ENCODE measurements around the gene GRAP2. TPM values are rescaled to one million over a fixed set of nuclear protein-coding genes. Genes with fewer than 3 reads are reported as not detected.

GRAP2 gene
- total RNA-seq, 1 experiment from 2014 or later: 0.42 TPM

DNA sequence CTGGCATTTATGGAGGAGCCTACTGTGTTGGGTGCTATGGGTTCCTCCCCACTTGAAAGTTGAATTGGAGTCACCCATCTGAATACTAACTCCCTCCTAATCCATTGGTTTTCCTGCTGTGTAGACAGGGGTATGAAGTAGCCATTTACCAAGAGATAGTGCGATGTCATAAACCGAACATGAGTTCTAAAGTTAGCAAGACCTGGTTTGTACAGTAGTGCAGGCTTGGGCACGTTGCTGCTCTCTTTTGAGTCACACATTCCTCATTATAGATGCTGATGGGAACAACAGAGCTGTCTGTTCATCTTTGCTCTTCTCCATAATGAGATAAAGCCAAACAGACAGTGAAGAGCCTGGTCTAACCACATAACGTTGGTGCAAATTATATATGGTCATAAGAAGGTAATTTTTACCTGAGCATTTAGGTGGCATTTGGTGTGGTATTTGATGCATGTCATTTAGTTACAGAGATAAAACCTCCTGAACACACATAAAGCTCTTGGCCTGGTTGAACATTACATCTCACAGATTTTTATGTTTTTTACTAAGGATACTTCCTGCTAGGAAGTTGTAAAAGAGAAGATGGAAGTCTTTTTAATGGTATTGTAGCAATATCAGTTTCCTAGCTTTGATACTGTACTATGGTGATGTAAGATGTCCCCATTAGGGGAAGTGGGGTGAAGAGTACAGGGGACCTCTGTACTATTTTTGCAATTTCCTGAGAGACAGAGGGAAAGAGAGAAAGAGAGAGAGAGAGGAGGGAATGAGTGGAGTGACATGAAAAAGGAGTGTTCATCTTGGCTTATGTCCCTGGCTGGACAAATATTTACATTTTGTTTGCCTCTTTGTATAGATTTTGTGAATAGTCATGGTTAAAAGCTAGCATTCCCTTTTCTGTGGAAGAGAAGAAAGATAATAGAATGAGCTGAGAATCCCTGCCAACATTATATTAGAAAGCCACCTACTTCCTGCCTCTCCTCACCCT, 27.9 kb downstream of the GRAP2 start:
- ChIA-PET CTCF (interaction anchor here (1.7 kb wide), 1 partner anchor 96 kb away, joined by 4 read pairs; no protein-coding TSS in a partner anchor), RAD21 (ENCODE audit: low non-redundant PET in 1 of 2, low total read pairs in 2 of 2, uncharacterized antibody in 2 of 2, unreplicated experiment in 2 of 2) (no interaction called here), POLR2A (interaction anchor here (0.5 kb wide), 1 partner anchor 1452 kb away, joined by 3 read pairs; no protein-coding TSS in a partner anchor)
- ATAC-seq: no peak
- no peaks in the 10 kb centered on the region for H3K9me3 ChIP-seq (ENCODE audit: control insufficient read depth in 1 of 2, insufficient read depth in 1 of 2, low read depth in 1 of 2, low read length in 2 of 2)
- no peaks in the 10 kb centered on the region for H3K4me1 ChIP-seq (ENCODE audit: control insufficient read depth in 1 of 2, insufficient read depth in 2 of 2, low read length in 2 of 2)
- no peaks in the 10 kb centered on the region for H3K36me3 ChIP-seq (ENCODE audit: control insufficient read depth in 1 of 2, insufficient read depth in 2 of 2, low read length in 2 of 2)
- H3K9ac ChIP-seq (ENCODE audit: low read length): no peak overlapping the region
- no peak overlapping the region for H3K27ac ChIP-seq (ENCODE audit: low read depth, low read length)
- no peak for DNase-seq (ENCODE audit: low read depth, low spot score)
- H2AFZ ChIP-seq (ENCODE audit: low read depth, low read length, poor library complexity, severe bottlenecking): no peak overlapping the region
- no peak overlapping the region for H3K4me2 ChIP-seq (ENCODE audit: low read length)
- H3K4me3 ChIP-seq (replicated peaks in 1 of 2; ENCODE audit: low read depth in 1 of 2, low read length in 2 of 2): no peak overlapping the region
- peaks cover 75% of the 10 kb centered on the region for H3K27me3 ChIP-seq (ENCODE audit: insufficient read depth, low read length)
- no peaks in the 10 kb centered on the region for H3K79me2 ChIP-seq (ENCODE audit: insufficient read depth, low read length)
- no TSS peak for BruUV-seq (replicated peaks)
- no peaks in the 10 kb centered on the region for H3K9me2 ChIP-seq (ENCODE audit: insufficient read depth)
- intact Hi-C loops (cut with micrococcal nuclease): no loop called here
- no peaks in the 10 kb centered on the region for H4K20me1 ChIP-seq (ENCODE audit: insufficient read depth)
- TF ChIP-seq CEBPB (IDR thresholded peaks at IDR 0.05; ENCODE audit: low read depth) (no peak), ELF1 (IDR thresholded peaks at IDR 0.05; ENCODE audit: borderline replicate concordance, low read depth) (no peak), POLR2A (IDR thresholded peaks at IDR 0.05; ENCODE audit: borderline replicate concordance, extremely low read depth, insufficient read depth, insufficient read length) (no peak), SIN3A (IDR thresholded peaks at IDR 0.05; ENCODE audit: low read depth) (no peak), SP1 (IDR thresholded peaks at IDR 0.05; ENCODE audit: low read depth) (no peak), FOSL1 (IDR thresholded peaks at IDR 0.05; ENCODE audit: low read depth) (no peak), EGR1 (IDR thresholded peaks at IDR 0.05; ENCODE audit: low read depth) (no peak), YY1 (IDR thresholded peaks at IDR 0.05; ENCODE audit: extremely low read depth, insufficient replicate concordance, low read depth, low read length) (no peak)
- TF ChIP-seq, protein P1, sequence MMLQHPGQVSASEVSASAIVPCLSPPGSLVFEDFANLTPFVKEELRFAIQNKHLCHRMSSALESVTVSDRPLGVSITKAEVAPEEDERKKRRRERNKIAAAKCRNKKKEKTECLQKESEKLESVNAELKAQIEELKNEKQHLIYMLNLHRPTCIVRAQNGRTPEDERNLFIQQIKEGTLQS (IDR thresholded peaks at IDR 0.05): no peak

- no peak overlapping the region for H3K27ac ChIP-seq (ENCODE audit: low read depth, low read length)
- no peaks in the 10 kb centered on the region for H3K9me3 ChIP-seq (ENCODE audit: control insufficient read depth in 1 of 2, insufficient read depth in 1 of 2, low read depth in 1 of 2, low read length in 2 of 2)
- ATAC-seq: no peak
- DNase-seq (ENCODE audit: low read depth, low spot score): no peak
- H2AFZ ChIP-seq (ENCODE audit: low read depth, low read length, poor library complexity, severe bottlenecking): no peak overlapping the region
- intact Hi-C loops (cut with micrococcal nuclease): loop anchor here (5.0 to 10.0 kb wide), 3 partner anchors 106 to 414 kb away; partner anchors contain the start of genes ADSL and RPS19BP1
- no peak overlapping the region for H3K9ac ChIP-seq (ENCODE audit: low read length)
- H4K20me1 ChIP-seq (ENCODE audit: insufficient read depth): no peaks in the 10 kb centered on the region
- no peak overlapping the region for H3K4me2 ChIP-seq (ENCODE audit: low read length)
- BruUV-seq (replicated peaks): no TSS peak
- ChIA-PET POLR2A (no interaction called here), RAD21 (ENCODE audit: low non-redundant PET in 1 of 2, low total read pairs in 2 of 2, uncharacterized antibody in 2 of 2, unreplicated experiment in 2 of 2) (no interaction called here), CTCF (no interaction called here)
- H3K36me3 ChIP-seq (ENCODE audit: control insufficient read depth in 1 of 2, insufficient read depth in 2 of 2, low read length in 2 of 2): no peaks in the 10 kb centered on the region
- no peaks in the 10 kb centered on the region for H3K79me2 ChIP-seq (ENCODE audit: insufficient read depth, low read length)
- peaks cover 81% of the 10 kb centered on the region for H3K27me3 ChIP-seq (ENCODE audit: insufficient read depth, low read length)
- no peaks in the 10 kb centered on the region for H3K9me2 ChIP-seq (ENCODE audit: insufficient read depth)
- no peaks in the 10 kb centered on the region for H3K4me1 ChIP-seq (ENCODE audit: control insufficient read depth in 1 of 2, insufficient read depth in 2 of 2, low read length in 2 of 2)
- no peak overlapping the region for H3K4me3 ChIP-seq (replicated peaks in 1 of 2; ENCODE audit: low read depth in 1 of 2, low read length in 2 of 2)
- TF ChIP-seq ZNF274 (IDR thresholded peaks at IDR 0.05; ENCODE audit: low read depth, low read length) (no peak), CEBPB (IDR thresholded peaks at IDR 0.05; ENCODE audit: low read depth) (no peak), POLR2A (IDR thresholded peaks at IDR 0.05; ENCODE audit: borderline replicate concordance, extremely low read depth, insufficient read depth, insufficient read length) (no peak), MAX (IDR thresholded peaks at IDR 0.05) (no peak), FOSL1 (IDR thresholded peaks at IDR 0.05; ENCODE audit: low read depth) (no peak), EZH2 (IDR thresholded peaks at IDR 0.05) (no peak), YY1 (IDR thresholded peaks at IDR 0.05; ENCODE audit: extremely low read depth, insufficient replicate concordance, low read depth, low read length) (no peak), ELF1 (IDR thresholded peaks at IDR 0.05; ENCODE audit: borderline replicate concordance, low read depth) (no peak), CBX3 (IDR thresholded peaks at IDR 0.05; ENCODE audit: low read depth) (no peak), EZH2phosphoT487 (IDR thresholded peaks at IDR 0.05; ENCODE audit: borderline replicate concordance) (no peak), CTCF (IDR thresholded peaks at IDR 0.05 in 2 of 3, conservative IDR thresholded peaks at IDR 0.05 in 1 of 3; ENCODE audit: borderline replicate concordance in 1 of 3, insufficient read depth in 1 of 3, low read depth in 2 of 3, low read length in 2 of 3) (no peak), SRF (IDR thresholded peaks at IDR 0.05; ENCODE audit: low read depth) (no peak)
- TF ChIP-seq, protein P1 (IDR thresholded peaks at IDR 0.05): no peak
Observed at GRCh38 chr22:39931251-39931650, 30.4 kb downstream of the GRAP2 start.
